Endothelial cell of umbilical vein (primary cell): ENCODE measurements around the gene SEMA4D. TPM values are rescaled to one million over a fixed set of nuclear protein-coding genes. Genes with fewer than 3 reads are reported as not detected.

Experiments used
- BruUV-seq: library from RNA; stranded (reverse); fragments of 400-500 nt; replicated peaks from 2 replicates; lab custom pipeline; 2021; lab: Mats Ljungman, UMichigan
- CTCF ChIA-PET: fragments of 300-600, 350-600 bp; sonication (Branson Sonifier 250); formaldehyde crosslinking; loops from one replicate; lab custom pipeline; 2021; ENCODE audit warnings: antibody characterized with exemption, inconsistent platforms; lab: Charles Lee
- POLR2A ChIA-PET: fragments of 300-600, 350-600 bp; sonication (Branson Sonifier 250); formaldehyde crosslinking; loops from one replicate; lab custom pipeline; 2021; ENCODE audit warnings: antibody characterized with exemption, inconsistent platforms; lab: Charles Lee
- DNase-seq: peaks from one replicate; pipeline ENCODE4 v3.0.0-alpha.2; 2011; ENCODE audit warnings: low read depth, low spot score
- FAIRE-seq: peaks from 2 replicates; lab custom pipeline; 2011; peaks lifted over from hg19 to GRCh38; lab: Jason Lieb, UNC
- H2AFZ ChIP-seq: 2 replicates; pipeline ENCODE4 v1.6.0; 2012; ENCODE audit warnings: low read depth, low read length, control low read depth, inconsistent platforms
- H3K27ac ChIP-seq: 2 replicates; pipeline ENCODE4 v1.5.1; 2011; ENCODE audit warnings: low read depth, mild to moderate bottlenecking, control low read depth, low read length, moderate library complexity; ENCODE audit not compliant: insufficient read depth
- H3K27me3 ChIP-seq, 2 experiments: 2 replicates each; pipeline versions ENCODE4 v1.6.0 to v1.6.1; 2011; ENCODE audit warnings: low read length in 2 of 2, mixed read lengths in 1 of 2; ENCODE audit not compliant: control insufficient read depth in 2 of 2, insufficient read depth in 2 of 2
- H3K36me3 ChIP-seq, 2 experiments: 2 replicates in 1 of 2; 3 replicates in 1 of 2; pipeline ENCODE4 v1.5.1; 2011; ENCODE audit warnings: low read length in 2 of 2, mild to moderate bottlenecking in 1 of 2, moderate library complexity in 1 of 2; ENCODE audit not compliant: control insufficient read depth in 2 of 2, insufficient read depth in 2 of 2; ENCODE audit errors: extremely low read depth in 1 of 2
- H3K4me1 ChIP-seq: 3 replicates; pipeline ENCODE4 v1.5.1; 2011; ENCODE audit warnings: mild to moderate bottlenecking, low read length; ENCODE audit not compliant: control insufficient read depth, insufficient read depth; ENCODE audit errors: extremely low read depth
- H3K4me2 ChIP-seq: 2 replicates; pipeline ENCODE4 v1.6.1; 2011; ENCODE audit warnings: low read length, control low read depth, mixed read lengths; ENCODE audit not compliant: insufficient read depth
- H3K4me3 ChIP-seq, 3 experiments: fragments of 200-600 bp in 1 of 3; sonication (generic), shearing (Covaris generic) in 1 of 3; replicated peaks in 1 of 3; 2 replicates each; pipeline ENCODE4 v1.5.1; 2011 to 2016; ENCODE audit warnings: control low read depth in 3 of 3, low read length in 3 of 3, mild to moderate bottlenecking in 2 of 3, inconsistent platforms in 1 of 3, low read depth in 1 of 3, moderate library complexity in 1 of 3; ENCODE audit not compliant: insufficient read depth in 1 of 3
- H3K79me2 ChIP-seq: 2 replicates; pipeline ENCODE4 v1.6.0; 2012; ENCODE audit warnings: low read length, inconsistent platforms; ENCODE audit not compliant: control insufficient read depth, insufficient read depth
- H3K9ac ChIP-seq: replicated peaks from 2 replicates; pipeline ENCODE3; 2011; ENCODE audit warnings: low read length, control low read depth; ENCODE audit not compliant: insufficient read depth; ENCODE audit errors: extremely low read depth
- H3K9me1 ChIP-seq: replicated peaks from 3 replicates; pipeline ENCODE4 v1.6.0; 2011; ENCODE audit warnings: mild to moderate bottlenecking, low read length; ENCODE audit not compliant: control insufficient read depth, insufficient read depth; ENCODE audit errors: extremely low read depth
- H3K9me3 ChIP-seq: replicated peaks from 2 replicates; pipeline ENCODE4 v1.5.1; 2012; ENCODE audit warnings: low read length, inconsistent platforms; ENCODE audit not compliant: control insufficient read depth, insufficient read depth
- H4K20me1 ChIP-seq: replicated peaks from 2 replicates; pipeline ENCODE3; 2011; ENCODE audit warnings: mild to moderate bottlenecking, low read length; ENCODE audit not compliant: control insufficient read depth, insufficient read depth; ENCODE audit errors: extremely low read depth
- EZH2 ChIP-seq: IDR thresholded peaks from 2 replicates; pipeline ENCODE4 v1.6.1; 2012; ENCODE audit warnings: borderline replicate concordance, low read depth, mild to moderate bottlenecking, moderate library complexity, low read length, inconsistent platforms; ENCODE audit not compliant: severe bottlenecking
- FOS ChIP-seq: IDR thresholded peaks from 2 replicates; pipeline ENCODE4 v1.6.1; 2011; ENCODE audit warnings: mild to moderate bottlenecking, low read length, moderate library complexity, borderline replicate concordance; ENCODE audit not compliant: insufficient read depth
- GATA2 ChIP-seq: IDR thresholded peaks from 2 replicates; pipeline ENCODE4 v1.7.0; 2011; ENCODE audit warnings: low read depth, mild to moderate bottlenecking, moderate library complexity, mixed read lengths, low read length; ENCODE audit not compliant: insufficient read length, insufficient read depth
- JUN ChIP-seq: IDR thresholded peaks from 2 replicates; pipeline ENCODE4 v1.6.1; 2011; ENCODE audit warnings: borderline replicate concordance, low read depth; ENCODE audit not compliant: insufficient read length, insufficient read depth
- MYC ChIP-seq: IDR thresholded peaks from one replicate; pipeline ENCODE4 v1.6.1; 2011; ENCODE audit warnings: mild to moderate bottlenecking, low read depth, low read length
- POLR2A ChIP-seq: IDR thresholded peaks from 2 replicates; pipeline ENCODE4 v1.6.1; 2012; ENCODE audit warnings: low read depth, mild to moderate bottlenecking, control low read depth, low read length
- POLR2AphosphoS5 ChIP-seq: IDR thresholded peaks from 2 replicates; pipeline ENCODE4 v1.6.1; 2012; ENCODE audit warnings: low read depth, mild to moderate bottlenecking, control low read depth, low read length, moderate library complexity; ENCODE audit not compliant: insufficient read depth
- dilution Hi-C: fragments of 300-500 bp; cut with MboI; formaldehyde crosslinking; loops from one replicate; pipeline ENCODE4 v1.15.0; 2019; ENCODE audit warnings: low sequenced_read_pairs; ENCODE audit not compliant: extremely low pct_ligation_motif_present
- intact Hi-C: fragments of 100-400 bp; cut with micrococcal nuclease; formaldehyde crosslinking; loops from one replicate; pipeline ENCODE4 v1.10.0; 2022
- polyA plus RNA-seq, 4 experiments: library from polyadenylated mRNA; depleted of rRNA in 3 of 4; stranded (reverse) in 3 of 4; unstranded in 1 of 4; fragments of >200 nt; gene quantifications; 2 replicates each; pipeline versions ENCODE4 v1.2.1 to v1.2.3, GENCODE V29; 2011 to 2012; ENCODE audit warnings: missing spikeins in 1 of 4
- total RNA-seq: library from RNA; stranded (reverse); gene quantifications from 2 replicates; pipeline ENCODE4 v1.2.3, GENCODE V29; 2021
- TF ChIP-seq, protein P1 (sequence below), 2 donors: IDR thresholded peaks; 1 replicate in 1 of 2; 2 replicates in 1 of 2; pipeline ENCODE4 v1.5.1; 2011; ENCODE audit warnings: low read length in 2 of 2, mild to moderate bottlenecking in 2 of 2, moderate library complexity in 2 of 2, control low read depth in 1 of 2, inconsistent platforms in 1 of 2, low read depth in 1 of 2; ENCODE audit not compliant: insufficient read depth in 1 of 2; ENCODE audit errors: extremely low read depth in 1 of 2
- TF ChIP-seq, protein P2 (sequence below): IDR thresholded peaks from 2 replicates; pipeline ENCODE4 v1.6.1; 2011; ENCODE audit not compliant: insufficient read depth, insufficient read length

Gene SEMA4D
- total and polyA plus RNA-seq, 2 donors (not counting 3 experiments of a cell fraction or from before 2014, with no cell fraction given) = 3.9 to 15.7 TPM

DNA sequence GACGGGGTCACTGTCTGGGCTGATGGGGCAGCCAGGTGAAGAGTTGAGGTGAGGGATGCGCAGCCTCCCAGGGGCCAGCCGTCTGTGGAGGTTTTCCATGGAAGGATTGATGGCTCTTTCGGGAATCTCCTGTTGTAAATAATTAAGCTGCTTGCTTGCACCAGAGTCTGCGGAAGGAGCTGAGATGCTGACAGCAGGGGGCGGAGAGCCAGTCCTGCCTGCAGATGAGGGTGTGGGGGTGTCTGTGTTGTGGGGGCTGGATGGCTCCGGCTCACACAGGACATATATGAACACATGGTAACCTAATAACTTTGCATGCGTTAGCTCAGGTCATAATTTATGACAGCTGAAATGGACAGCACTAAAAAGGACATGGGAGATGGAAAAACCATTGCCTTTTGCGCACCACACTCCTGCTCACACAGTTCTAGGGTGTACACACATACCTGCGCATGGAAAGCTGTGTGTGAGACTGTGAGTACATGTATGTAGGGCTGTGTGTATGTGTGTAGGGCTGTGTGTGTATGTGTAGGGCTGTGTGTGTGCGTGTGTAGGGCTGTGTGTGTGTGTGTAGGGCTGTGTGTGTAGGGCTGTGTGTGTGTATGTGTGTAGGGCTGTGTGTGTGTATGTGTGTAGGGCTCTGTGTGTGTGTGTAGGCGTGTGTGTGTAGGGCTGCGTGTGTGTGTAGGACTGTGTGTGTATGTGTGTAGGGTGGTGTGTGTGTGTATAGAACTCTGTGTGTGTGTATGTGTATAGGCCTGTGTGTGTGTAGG lies 36.8 kb upstream of the SEMA4D start:
- no TSS peak for BruUV-seq
- FAIRE-seq (no peak), DNase-seq (no peak)
- Histone ChIP-seq H3K36me3 (no peaks in the 10 kb centered on the region), H3K4me3 (no peak overlapping the region), H3K4me1 (no peaks in the 10 kb centered on the region), H4K20me1 (no peaks in the 10 kb centered on the region), H3K9ac (no peak overlapping the region), H3K9me3 (no peaks in the 10 kb centered on the region), H2AFZ (no peak overlapping the region), H3K27me3 (no peaks in the 10 kb centered on the region), H3K79me2 (no peaks in the 10 kb centered on the region), H3K4me2 (no peak overlapping the region), H3K27ac (no peak overlapping the region), H3K9me1 (no peaks in the 10 kb centered on the region)
- ChIA-PET CTCF (interaction anchor here (1.8 kb wide), 1 partner anchor 14 kb away, joined by 8 read pairs; no protein-coding TSS in a partner anchor), POLR2A (no interaction called here)
- intact Hi-C loops = no loop called here
- TF ChIP-seq EZH2 = no peak
- no peak for TF ChIP-seq MYC
- TF ChIP-seq GATA2 = no peak
- no peak for TF ChIP-seq POLR2AphosphoS5
- TF ChIP-seq POLR2A = no peak
- TF ChIP-seq JUN = no peak
- TF ChIP-seq, protein P1, sequence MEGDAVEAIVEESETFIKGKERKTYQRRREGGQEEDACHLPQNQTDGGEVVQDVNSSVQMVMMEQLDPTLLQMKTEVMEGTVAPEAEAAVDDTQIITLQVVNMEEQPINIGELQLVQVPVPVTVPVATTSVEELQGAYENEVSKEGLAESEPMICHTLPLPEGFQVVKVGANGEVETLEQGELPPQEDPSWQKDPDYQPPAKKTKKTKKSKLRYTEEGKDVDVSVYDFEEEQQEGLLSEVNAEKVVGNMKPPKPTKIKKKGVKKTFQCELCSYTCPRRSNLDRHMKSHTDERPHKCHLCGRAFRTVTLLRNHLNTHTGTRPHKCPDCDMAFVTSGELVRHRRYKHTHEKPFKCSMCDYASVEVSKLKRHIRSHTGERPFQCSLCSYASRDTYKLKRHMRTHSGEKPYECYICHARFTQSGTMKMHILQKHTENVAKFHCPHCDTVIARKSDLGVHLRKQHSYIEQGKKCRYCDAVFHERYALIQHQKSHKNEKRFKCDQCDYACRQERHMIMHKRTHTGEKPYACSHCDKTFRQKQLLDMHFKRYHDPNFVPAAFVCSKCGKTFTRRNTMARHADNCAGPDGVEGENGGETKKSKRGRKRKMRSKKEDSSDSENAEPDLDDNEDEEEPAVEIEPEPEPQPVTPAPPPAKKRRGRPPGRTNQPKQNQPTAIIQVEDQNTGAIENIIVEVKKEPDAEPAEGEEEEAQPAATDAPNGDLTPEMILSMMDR (IDR thresholded peaks at IDR 0.05; ENCODE audit: extremely low read depth in 1 of 2, insufficient read depth in 1 of 2, low read depth in 1 of 2, low read length in 2 of 2) = no peak
- TF ChIP-seq, protein P2, sequence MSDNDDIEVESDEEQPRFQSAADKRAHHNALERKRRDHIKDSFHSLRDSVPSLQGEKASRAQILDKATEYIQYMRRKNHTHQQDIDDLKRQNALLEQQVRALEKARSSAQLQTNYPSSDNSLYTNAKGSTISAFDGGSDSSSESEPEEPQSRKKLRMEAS = no peak
- no peak for TF ChIP-seq FOS
- dilution Hi-C loops = no loop called here
